Stomach (tissue), 9 donors: Measurements from ENCODE around the gene PEF1. TPM values are rescaled to one million over a fixed set of nuclear protein-coding genes. Genes with fewer than 3 reads are reported as not detected.

Source experiments
- DNase-seq, 2 donors: peaks; one replicate each; pipeline versions ENCODE4 v3.0.0 to v3.0.0-alpha.2; 2013 to 2019
- H3K27ac ChIP-seq, 5 donors: fragments of 200-600 bp in 4 of 5; sonication (generic) in 4 of 5; one replicate each; pipeline ENCODE4 v1.5.1; 2013 to 2019; ENCODE audit warnings: mild to moderate bottlenecking in 1 of 5, moderate library complexity in 1 of 5
- H3K27me3 ChIP-seq, 3 donors: fragments of 200-600 bp; sonication (generic); one replicate each; pipeline ENCODE4 v1.5.1; 2017 to 2019; ENCODE audit warnings: mixed run types in 1 of 3
- H3K36me3 ChIP-seq, 4 donors: fragments of 200-600 bp; sonication (generic); 1 replicate in 3 of 4; 2 replicates in 1 of 4; pipeline ENCODE4 v1.5.1; 2016 to 2019
- H3K4me1 ChIP-seq, 4 donors: fragments of 200-600 bp; sonication (generic); one replicate each; pipeline ENCODE4 v1.5.1; 2016 to 2019
- H3K4me3 ChIP-seq, 4 donors: fragments of 200-600 bp; sonication (generic) in 3 of 4; one replicate each; pipeline ENCODE4 v1.5.1; 2016 to 2019; ENCODE audit warnings: mild to moderate bottlenecking in 1 of 4
- H3K9me3 ChIP-seq, 4 donors: fragments of 200-600 bp; sonication (generic); one replicate each; pipeline ENCODE4 v1.5.1; 2016 to 2019
- CTCF ChIP-seq, 7 experiments: fragments of 450-650 bp in 4 of 7; fragments of 200-600 bp in 3 of 7; sonication (generic) in 3 of 7; IDR thresholded peaks; one replicate each; pipeline ENCODE4 v1.5.1; 2016 to 2019; ENCODE audit warnings: antibody characterized with exemption in 7 of 7, control low read depth in 2 of 7, mild to moderate bottlenecking in 1 of 7
- EP300 ChIP-seq: sonication (generic); formaldehyde crosslinking; IDR thresholded peaks from one replicate; pipeline ENCODE4 v1.6.1; 2017; ENCODE audit warnings: antibody characterized with exemption
- POLR2A ChIP-seq, 4 donors: fragments of 450-650 bp; IDR thresholded peaks; one replicate each; pipeline ENCODE4 v1.6.1; 2016; ENCODE audit warnings: antibody characterized with exemption in 4 of 4, control low read depth in 2 of 4, mild to moderate bottlenecking in 1 of 4, moderate library complexity in 1 of 4
- POLR2AphosphoS5 ChIP-seq, 3 donors: sonication (generic); formaldehyde crosslinking; IDR thresholded peaks; one replicate each; pipeline ENCODE4 v1.6.1; 2016; ENCODE audit warnings: antibody characterized with exemption in 3 of 3
- WGBS, 5 donors: extraction: QIAGEN DNeasy Blood & Tissue Kit in 3 of 5; methylation state at CpG; one replicate each; pipeline versions ENCODE4 v1.1.5 to v1.1.7; 2013 to 2018; 5-methylcytosine and 5-hydroxymethylcytosine counted together
- intact Hi-C: fragments of 100-400 bp; cut with DNase I; formaldehyde crosslinking; loops from one replicate; pipeline ENCODE4 v1.15.1; 2023; ENCODE audit warnings: low total_unique reads
- polyA plus RNA-seq, 3 donors: library from polyadenylated mRNA; stranded (reverse); fragments of 200-250 nt; gene quantifications; one replicate each; pipeline ENCODE4 v1.2.3, GENCODE V29; 2013
- total RNA-seq, 5 donors: library from RNA; depleted of rRNA; stranded (reverse); fragments of >200 nt; gene quantifications; one replicate each; pipeline versions ENCODE4 v1.1.0 to v1.2.3, GENCODE V29; 2014 to 2016
- donor health status: healthy with polysubstance abuse.
- donor health status: Bipolar disorder and iron deficiency.
- donor health status: healthy.

Gene PEF1
- total and polyA plus RNA-seq, 8 donors, result 19.7 to 91.0 (median 66.1) TPM

DNA sequence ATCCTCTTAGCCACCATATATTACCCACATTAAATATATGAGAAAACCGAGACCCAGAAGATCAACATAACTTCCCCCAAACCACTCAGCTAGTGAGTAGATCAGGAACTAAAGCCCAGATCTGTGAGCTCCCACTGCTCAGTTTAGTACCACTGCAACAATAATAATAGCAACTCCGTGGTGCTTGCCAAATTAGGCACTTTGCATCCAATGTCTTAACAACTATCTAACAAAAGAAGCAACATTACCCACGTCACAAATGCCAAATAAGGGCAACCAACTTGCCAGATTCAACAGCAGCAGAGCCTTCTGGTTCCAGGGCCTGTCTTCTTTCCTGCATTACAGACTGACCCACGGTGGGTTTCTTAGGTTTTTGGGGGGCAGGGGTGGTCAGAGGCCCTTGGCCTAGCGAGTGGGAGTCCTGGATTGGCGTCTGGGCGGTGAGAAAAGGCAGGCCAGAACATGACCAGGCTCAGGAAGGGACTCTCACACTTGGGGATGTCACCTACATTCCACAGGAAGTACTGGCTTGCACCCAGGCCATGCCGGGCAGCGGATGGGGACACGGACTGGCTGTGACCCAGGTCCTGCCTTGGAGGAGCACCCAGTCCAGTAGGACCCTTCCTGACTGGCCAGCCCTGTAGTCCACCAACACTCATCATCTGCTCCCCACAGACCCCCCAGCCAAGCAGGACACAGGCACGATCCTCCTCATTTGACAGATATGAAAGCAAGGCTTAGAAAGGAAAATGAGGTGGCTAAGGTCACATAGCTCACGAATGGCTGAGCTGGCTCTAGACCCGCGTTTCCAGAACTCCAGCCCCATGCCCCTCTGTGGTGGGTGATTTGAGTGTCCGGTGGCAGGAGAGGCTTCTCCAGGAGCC lies 22.6 kb downstream of the PEF1 start:
- H3K4me1 ChIP-seq, result peaks cover 21 to 31% (median 26%) of the 10 kb centered on the region in 4 donors
- WGBS, 5 donors, result 79 to 85% (median 83%) methylated on average over 12 to 15 of the region's 15 CpGs
- H3K36me3 ChIP-seq, result peaks cover 0 to 5% (median under 1%) of the 10 kb centered on the region in 4 donors
- no peak for DNase-seq
- peaks cover 0 to 29% (median 21%) of the 10 kb centered on the region in 3 donors for H3K27me3 ChIP-seq
- intact Hi-C loops, result no loop called here
- no peak overlapping the region for H3K4me3 ChIP-seq
- H3K27ac ChIP-seq, result no peak overlapping the region
- H3K9me3 ChIP-seq, result no peaks in the 10 kb centered on the region
- TF ChIP-seq POLR2A (IDR thresholded peaks at IDR 0.05) (no peak), CTCF (IDR thresholded peaks at IDR 0.05) (no peak)

GRCh38 chr1:31621498-31621820 lies 23.2 kb downstream of the PEF1 start:
- H3K4me3 ChIP-seq, result no peak overlapping the region
- peaks cover 0 to 35% (median 27%) of the 10 kb centered on the region in 3 donors for H3K27me3 ChIP-seq
- peaks cover 15 to 25% (median 20%) of the 10 kb centered on the region in 4 donors for H3K4me1 ChIP-seq
- H3K36me3 ChIP-seq, result peaks cover 0 to 5% (median 0%) of the 10 kb centered on the region in 4 donors
- intact Hi-C loops, result no loop called here
- no peak overlapping the region for H3K27ac ChIP-seq
- DNase-seq, result no peak
- H3K9me3 ChIP-seq, result no peaks in the 10 kb centered on the region
- 91 to 96% (median 94%) methylated on average over 5 of the region's 5 CpGs for WGBS, 5 donors
- TF ChIP-seq POLR2AphosphoS5 (IDR thresholded peaks at IDR 0.05), result no peak
- TF ChIP-seq CTCF (IDR thresholded peaks at IDR 0.05), result no peak
- no peak for TF ChIP-seq EP300
- no peak for TF ChIP-seq POLR2A (IDR thresholded peaks at IDR 0.05)

DNA sequence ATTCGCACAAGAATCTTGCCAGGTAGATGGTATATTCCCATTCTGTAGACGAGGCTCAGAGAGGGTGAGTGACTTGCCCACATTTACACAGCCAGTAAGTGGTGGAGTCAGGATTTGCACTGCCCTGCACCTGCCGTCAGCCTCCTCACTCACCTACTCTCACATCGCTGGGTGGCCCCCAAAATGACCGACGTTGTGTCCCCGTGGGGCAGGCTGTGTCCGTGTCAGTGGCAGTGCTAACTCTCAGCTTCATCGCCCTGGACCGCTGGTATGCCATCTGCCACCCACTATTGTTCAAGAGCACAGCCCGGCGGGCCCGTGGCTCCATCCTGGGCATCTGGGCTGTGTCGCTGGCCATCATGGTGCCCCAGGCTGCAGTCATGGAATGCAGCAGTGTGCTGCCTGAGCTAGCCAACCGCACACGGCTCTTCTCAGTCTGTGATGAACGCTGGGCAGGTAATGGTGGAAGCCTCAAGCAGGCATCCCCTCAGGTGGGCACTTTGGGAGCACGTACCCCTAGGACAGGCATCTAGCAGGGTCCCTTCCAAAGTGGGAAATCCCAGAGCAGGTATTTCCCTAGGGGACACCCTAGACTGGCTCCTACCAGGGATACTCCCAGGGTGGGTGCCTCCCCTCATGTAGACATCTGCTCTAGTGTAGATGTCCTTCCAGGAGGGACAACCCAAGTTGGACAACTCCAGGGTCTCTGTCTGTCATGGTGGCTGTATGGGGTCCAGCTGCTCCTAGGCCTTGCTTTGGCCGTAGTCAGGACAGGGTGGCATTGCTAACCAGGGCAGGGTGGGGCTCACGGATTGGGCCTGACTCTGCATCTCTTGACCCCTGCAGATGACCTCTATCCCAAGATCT lies 23.8 kb downstream of the PEF1 start:
- peaks cover 11 to 19% (median 14%) of the 10 kb centered on the region in 4 donors for H3K4me1 ChIP-seq
- peaks cover 0 to 5% (median 0%) of the 10 kb centered on the region in 4 donors for H3K36me3 ChIP-seq
- H3K4me3 ChIP-seq, result no peak overlapping the region
- no peak for DNase-seq
- H3K9me3 ChIP-seq, result no peaks in the 10 kb centered on the region
- peaks cover 0 to 41% (median 27%) of the 10 kb centered on the region in 3 donors for H3K27me3 ChIP-seq
- no peak overlapping the region for H3K27ac ChIP-seq
- TF ChIP-seq POLR2A (IDR thresholded peaks at IDR 0.05) (no peak), EP300 (no peak), CTCF (IDR thresholded peaks at IDR 0.05) (no peak), POLR2AphosphoS5 (IDR thresholded peaks at IDR 0.05) (no peak)
- WGBS, 5 donors, result 91 to 95% (median 94%) methylated on average over 19 to 20 of the region's 20 CpGs
- intact Hi-C loops, result no loop called here
